BLaER1 (cell line): ENCODE results near the gene AKAP8.
"Not testable (repeated sequence)": the region's sequence is repeated elsewhere in the genome, so short reads cannot be mapped to it uniquely, and the experiment has no call there.

ENCODE experiments used
- H3K27ac ChIP-seq: shearing (Covaris generic); formaldehyde crosslinking; 2 replicates; pipeline ENCODE4 v1.8.1; 2022
- H3K27me3 ChIP-seq: shearing (Covaris generic); formaldehyde crosslinking; 2 replicates; pipeline ENCODE4 v1.8.1; 2022
- H3K36me3 ChIP-seq: shearing (Covaris generic); formaldehyde crosslinking; 2 replicates; pipeline ENCODE4 v1.8.1; 2022
- H3K4me1 ChIP-seq: shearing (Covaris generic); formaldehyde crosslinking; 2 replicates; pipeline ENCODE4 v1.8.1; 2022
- H3K4me2 ChIP-seq: shearing (Covaris generic); formaldehyde crosslinking; 2 replicates; pipeline ENCODE4 v1.8.1; 2022
- H3K4me3 ChIP-seq: shearing (Covaris generic); formaldehyde crosslinking; 2 replicates; pipeline ENCODE4 v1.8.1; 2022
- H3K9ac ChIP-seq: shearing (Covaris generic); formaldehyde crosslinking; 2 replicates; pipeline ENCODE4 v1.8.1; 2022
- H3K9me3 ChIP-seq: shearing (Covaris generic); formaldehyde crosslinking; 2 replicates; pipeline ENCODE4 v1.8.1; 2022
- H4K20me1 ChIP-seq: shearing (Covaris generic); formaldehyde crosslinking; 2 replicates; pipeline ENCODE4 v1.8.1; 2022
- Cebpa-rat ChIP-seq: shearing (Covaris generic); IDR thresholded peaks from 2 replicates; pipeline ENCODE4 v1.8.1; 2022

The AKAP8 gene

GRCh38 chr19:15340086-15340485 is 39.5 kb downstream of the AKAP8 start:
- Histone ChIP-seq H3K4me2 (no peak overlapping the region), H4K20me1 (peaks cover 9% of the 10 kb centered on the region; the same call in 1 of the 2 replicates), H3K9ac (no peak overlapping the region), H3K27me3 (no peaks in the 10 kb centered on the region), H3K4me3 (no peak overlapping the region), H3K4me1 (no peaks in the 10 kb centered on the region), H3K36me3 (peaks cover 68% of the 10 kb centered on the region), H3K9me3 (no peaks in the 10 kb centered on the region), H3K27ac (no peak overlapping the region)
- TF ChIP-seq Cebpa-rat: no peak

DNA sequence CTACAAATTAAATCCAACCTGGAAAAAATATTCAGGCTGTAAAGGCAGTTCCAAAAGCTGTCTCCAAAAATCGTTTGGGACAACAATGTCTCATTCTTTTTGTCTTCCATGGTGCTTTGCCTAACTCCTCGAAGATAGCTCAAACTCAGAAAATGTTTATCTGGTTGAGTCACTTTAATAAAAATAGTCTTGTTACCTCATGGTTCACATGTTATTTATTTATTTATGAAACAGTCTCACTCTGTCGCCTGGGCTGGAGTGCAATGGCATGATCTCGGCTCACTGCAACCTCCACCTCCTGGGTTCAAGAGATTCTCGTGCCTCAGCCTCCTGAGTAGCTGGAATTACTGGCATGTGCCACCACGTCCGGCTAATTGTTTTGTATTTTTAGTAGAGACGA is 42.4 kb downstream of the AKAP8 start:
- H3K4me3 ChIP-seq: no peak overlapping the region
- H3K4me1 ChIP-seq: peaks cover 21% of the 10 kb centered on the region
- no peaks in the 10 kb centered on the region for H3K27me3 ChIP-seq
- H3K9me3 ChIP-seq: no peaks in the 10 kb centered on the region
- H4K20me1 ChIP-seq: no peaks in the 10 kb centered on the region
- no peak overlapping the region for H3K9ac ChIP-seq
- no peak overlapping the region for H3K4me2 ChIP-seq
- no peak for TF ChIP-seq Cebpa-rat
- peaks cover 41% of the 10 kb centered on the region for H3K36me3 ChIP-seq
- H3K27ac ChIP-seq: no peak overlapping the region

GRCh38 chr19:15335992-15336391 is 43.6 kb downstream of the AKAP8 start:
- not testable (repeated sequence) for H3K4me2 ChIP-seq, H3K4me3 ChIP-seq, H3K9me3 ChIP-seq, H3K9ac ChIP-seq, H3K27ac ChIP-seq, H3K27me3 ChIP-seq, H4K20me1 ChIP-seq
- peaks cover 34% of the 10 kb centered on the region for H3K36me3 ChIP-seq
- peaks cover 21% of the 10 kb centered on the region for H3K4me1 ChIP-seq

GRCh38 chr19:15332311-15332996 is 47.1 kb downstream of the AKAP8 start, which contains the start of gene BRD4:
TSS of gene BRD4 (minus strand) at chr19:15332539. CDS start at chr19:15273099, 59,440 bp downstream.
- no peak for TF ChIP-seq Cebpa-rat
- Histone ChIP-seq H3K4me2 (peak within 1 kb of the TSS; percentile 90), H3K9me3 (no peaks in the 10 kb centered on the region), H3K27ac (peak within 1 kb of the TSS; percentile 99), H3K9ac (peak within 1 kb of the TSS; percentile 99), H3K4me3 (peak within 1 kb of the TSS; percentile 95), H4K20me1 (peaks cover 43% of the 10 kb centered on the region), H3K27me3 (no peaks in the 10 kb centered on the region), H3K36me3 (peaks cover 13% of the 10 kb centered on the region), H3K4me1 (peaks cover 53% of the 10 kb centered on the region)

DNA sequence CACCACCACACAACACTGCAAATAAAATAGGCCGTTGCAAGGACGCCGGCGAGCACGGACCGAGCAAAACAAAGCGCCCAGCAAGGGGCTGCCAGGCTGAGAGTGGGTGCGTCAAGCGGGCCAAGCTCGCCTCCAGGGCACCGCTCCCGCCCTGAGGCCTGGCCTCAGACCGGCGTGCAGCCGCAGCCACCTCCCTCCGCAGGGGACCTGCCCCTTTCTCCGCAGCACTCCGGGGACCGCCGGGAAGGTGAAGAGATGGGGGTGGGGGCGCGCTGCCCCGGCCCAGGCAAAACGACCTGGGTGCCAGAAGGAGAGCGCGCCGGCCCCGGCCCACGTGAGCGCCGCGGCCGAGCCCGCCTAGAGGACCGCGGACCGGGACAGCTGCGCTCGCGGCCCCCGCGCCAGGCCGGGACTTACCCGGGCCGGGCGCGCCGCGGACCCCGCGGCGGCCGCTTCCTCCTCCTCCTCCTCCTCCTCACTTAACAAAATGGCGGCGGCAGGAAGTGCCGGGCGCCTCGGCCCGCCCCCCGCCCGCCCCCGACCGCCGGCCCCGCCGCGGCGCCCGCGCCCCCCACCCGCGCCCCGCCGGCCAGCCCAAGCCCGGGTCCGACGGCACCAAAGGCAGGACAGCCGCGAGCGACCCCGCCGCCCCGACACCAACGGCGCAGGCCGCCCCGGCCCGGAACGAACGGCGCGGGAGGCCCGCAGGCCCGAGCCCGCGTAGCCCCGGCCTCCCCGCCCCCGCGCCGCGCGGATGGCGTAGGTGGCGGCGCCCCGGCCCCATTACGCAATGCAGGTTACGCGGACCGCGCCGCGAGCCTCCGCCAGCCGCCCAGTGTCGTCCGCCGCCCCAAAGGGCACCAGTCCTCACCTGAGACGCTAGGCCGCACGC is 47.9 kb downstream of the AKAP8 start:
- Histone ChIP-seq H3K36me3 (peaks cover 6% of the 10 kb centered on the region; the same call in 1 of the 2 replicates), H3K9ac (peak overlapping the region; percentile 99), H3K4me3 (peak overlapping the region; percentile 95), H3K4me2 (peak overlapping the region; percentile 90), H4K20me1 (peaks cover 50% of the 10 kb centered on the region), H3K4me1 (peaks cover 61% of the 10 kb centered on the region), H3K27me3 (no peaks in the 10 kb centered on the region), H3K27ac (peak overlapping the region; percentile 99), H3K9me3 (no peaks in the 10 kb centered on the region)
- peak; percentile 89 for TF ChIP-seq Cebpa-rat

GRCh38 chr19:15330801-15331418 is 48.7 kb downstream of the AKAP8 start:
- Histone ChIP-seq H4K20me1 (peaks cover 58% of the 10 kb centered on the region), H3K27ac (peak overlapping the region; percentile 99)

DNA sequence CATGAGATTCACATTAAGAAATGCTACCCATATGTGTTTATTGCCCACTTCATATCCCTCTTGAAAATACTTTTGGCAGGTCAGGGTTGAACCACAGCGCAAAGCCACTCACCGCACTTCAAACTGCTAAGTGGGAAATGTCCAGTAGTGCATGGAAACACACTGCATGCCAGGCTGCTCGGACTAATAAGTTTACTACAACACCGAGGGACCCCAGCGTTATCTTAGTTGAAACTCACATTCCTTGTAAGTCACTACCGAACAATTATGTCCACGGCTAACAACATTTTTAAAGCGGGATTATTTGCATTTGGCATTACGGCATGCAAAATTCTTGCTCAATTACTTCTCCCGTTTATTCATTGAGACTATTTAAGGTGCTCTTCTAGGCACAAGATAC is 51.3 kb downstream of the AKAP8 start:
- Histone ChIP-seq H3K27me3 (no peaks in the 10 kb centered on the region), H3K4me3 (no peak overlapping the region), H3K36me3 (no peaks in the 10 kb centered on the region), H3K9me3 (no peaks in the 10 kb centered on the region), H3K27ac (no peak overlapping the region), H3K4me2 (peak overlapping the region; percentile 90; the same call in 1 of the 2 replicates), H4K20me1 (peaks cover 84% of the 10 kb centered on the region), H3K4me1 (peaks cover 69% of the 10 kb centered on the region), H3K9ac (no peak overlapping the region)
- no peak for TF ChIP-seq Cebpa-rat

More at GRCh38 chr19:15330801-15331418, 48.7 kb downstream of the AKAP8 start:
- Histone ChIP-seq H3K4me3 (peak overlapping the region; percentile 95), H3K9ac (peak overlapping the region; percentile 99), H3K4me1 (peaks cover 68% of the 10 kb centered on the region), H3K9me3 (no peaks in the 10 kb centered on the region), H3K27me3 (no peaks in the 10 kb centered on the region), H3K36me3 (peaks cover 6% of the 10 kb centered on the region; the same call in 1 of the 2 replicates), H3K4me2 (peak overlapping the region; percentile 90)
- TF ChIP-seq Cebpa-rat: no peak

DNA sequence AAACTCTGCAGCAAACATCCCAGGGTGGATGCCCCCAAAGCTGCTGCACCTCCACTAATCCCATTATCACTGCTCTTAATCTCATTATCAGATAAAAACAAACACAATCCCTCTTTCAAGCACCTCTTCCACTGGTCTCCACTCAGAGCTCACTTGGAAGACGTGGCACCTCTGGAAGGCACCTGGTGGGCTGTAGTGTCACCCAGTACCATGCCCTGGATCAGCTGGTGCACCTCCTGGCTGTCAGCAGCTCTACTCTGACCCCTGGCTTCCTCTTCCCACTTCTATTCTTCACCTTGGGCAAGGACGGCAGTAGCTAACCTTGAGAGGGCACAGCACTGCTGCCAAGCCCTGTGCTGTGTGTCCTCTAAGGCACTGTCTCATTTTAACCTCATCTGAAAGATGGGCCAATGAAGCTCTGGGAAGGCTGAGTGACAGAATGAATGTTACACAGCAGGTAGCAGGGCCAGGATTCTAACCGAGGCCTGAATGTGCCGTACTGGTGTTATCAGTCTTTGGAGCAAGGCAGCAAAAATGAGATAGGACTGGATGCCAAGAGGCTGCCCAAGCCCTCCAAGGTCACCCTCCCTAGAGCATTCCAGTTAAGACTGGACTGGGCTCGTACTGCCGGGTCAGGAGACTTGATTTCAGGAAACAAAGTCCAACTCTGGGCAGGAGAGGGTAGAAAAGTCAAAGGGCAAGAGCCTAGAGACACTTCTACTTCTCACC is 54.6 kb downstream of the AKAP8 start:
- Histone ChIP-seq H3K36me3 (no peaks in the 10 kb centered on the region), H3K27me3 (no peaks in the 10 kb centered on the region), H3K4me2 (peak overlapping the region; percentile 24), H4K20me1 (peaks cover 100% of the 10 kb centered on the region), H3K4me1 (peaks cover 76% of the 10 kb centered on the region), H3K9me3 (no peaks in the 10 kb centered on the region), H3K9ac (no peak overlapping the region), H3K4me3 (no peak overlapping the region), H3K27ac (no peak overlapping the region)
- TF ChIP-seq Cebpa-rat: no peak

DNA sequence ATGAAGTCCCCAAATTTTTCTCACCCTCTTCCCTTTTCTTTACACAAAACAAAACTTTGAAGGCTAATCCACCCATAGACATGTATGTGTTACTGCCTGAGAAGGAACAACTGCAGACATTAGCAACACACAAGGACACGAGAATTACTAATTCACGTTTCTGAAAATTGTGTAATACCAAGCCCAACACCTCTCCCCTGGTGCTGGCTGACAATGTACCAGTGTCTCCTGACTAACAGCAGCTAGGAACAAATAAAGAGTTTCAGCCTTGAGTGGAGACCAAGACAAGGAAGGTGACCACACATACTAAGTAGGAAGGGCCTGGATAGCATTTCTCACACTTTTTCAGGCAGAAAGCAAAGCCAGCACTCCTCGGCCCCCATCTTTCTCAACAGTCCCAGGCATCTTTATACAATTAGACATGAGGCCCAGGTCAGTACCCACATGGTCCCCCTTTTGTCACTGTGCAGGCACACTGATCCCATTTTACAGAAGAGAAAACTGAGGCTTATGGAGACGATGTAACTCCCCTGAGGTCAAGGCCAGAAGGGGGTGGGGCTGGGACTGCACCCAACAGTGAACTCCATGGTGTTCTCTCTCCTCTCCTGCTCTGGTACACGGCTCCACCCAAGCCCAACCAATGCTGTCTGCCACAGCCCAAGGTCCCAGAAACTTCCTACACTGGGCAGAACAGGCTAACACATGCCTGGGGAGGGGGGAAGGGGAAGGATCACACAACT is 55.9 kb downstream of the AKAP8 start:
- Histone ChIP-seq H3K36me3 (no peaks in the 10 kb centered on the region), H3K4me2 (no peak overlapping the region; the same call in 1 of the 2 replicates), H3K9me3 (no peaks in the 10 kb centered on the region), H3K27me3 (no peaks in the 10 kb centered on the region), H3K4me1 (peaks cover 76% of the 10 kb centered on the region), H3K27ac (no peak overlapping the region), H3K9ac (no peak overlapping the region), H3K4me3 (no peak overlapping the region), H4K20me1 (peaks cover 100% of the 10 kb centered on the region)
- TF ChIP-seq Cebpa-rat: no peak
